ENCODE results near the gene GPR78.

The GPR78 gene

GRCh38 chr4:8548731-8549351 is 31.4 kb upstream of the GPR78 start:
- no peak overlapping the region for H3K4me3 ChIP-seq (ENCODE audit: low read length)
- no peak overlapping the region for H2AFZ ChIP-seq (ENCODE audit: low read depth, low read length)
- H3K79me2 ChIP-seq (ENCODE audit: low read length): no peaks in the 10 kb centered on the region
- no peaks in the 10 kb centered on the region for H3K9me3 ChIP-seq (ENCODE audit: insufficient read depth, low read length)
- no peaks in the 10 kb centered on the region for H4K20me1 ChIP-seq (ENCODE audit: insufficient read depth, low read length)
- H3K4me2 ChIP-seq (ENCODE audit: low read length): no peak overlapping the region
- TF ChIP-seq CTCF (IDR thresholded peaks at IDR 0.05; ENCODE audit: low read depth, low read length): no peak
- TF ChIP-seq EZH2phosphoT487 (IDR thresholded peaks at IDR 0.05; ENCODE audit: low read depth): no peak
- no peak overlapping the region for H3K9ac ChIP-seq (ENCODE audit: low read length)
- H3K36me3 ChIP-seq (replicated peaks; ENCODE audit: low read depth, low read length): no peaks in the 10 kb centered on the region
- H3K27ac ChIP-seq (ENCODE audit: low read length): no peak overlapping the region
- 0 out of 2 replicates have a peak, but pooled peaks cover 3% of the 10 kb centered on the region for H3K27me3 ChIP-seq (ENCODE audit: low read depth, low read length)
- peaks cover 4% of the 10 kb centered on the region; the same call in 1 of the 2 replicates for H3K4me1 ChIP-seq (ENCODE audit: low read length)

- Histone ChIP-seq H2AFZ (ENCODE audit: low read depth, low read length) (no peak overlapping the region), H3K27ac (ENCODE audit: low read length) (no peak overlapping the region), H3K4me3 (ENCODE audit: low read length) (no peak overlapping the region), H3K9me3 (ENCODE audit: insufficient read depth, low read length) (no peaks in the 10 kb centered on the region), H3K36me3 (replicated peaks; ENCODE audit: low read depth, low read length) (no peaks in the 10 kb centered on the region), H4K20me1 (ENCODE audit: insufficient read depth, low read length) (no peaks in the 10 kb centered on the region), H3K4me1 (ENCODE audit: low read length) (peaks cover 4% of the 10 kb centered on the region; the same call in 1 of the 2 replicates), H3K4me2 (ENCODE audit: low read length) (no peak overlapping the region), H3K27me3 (ENCODE audit: low read depth, low read length) (0 out of 2 replicates have a peak, but pooled peaks cover 3% of the 10 kb centered on the region), H3K79me2 (ENCODE audit: low read length) (no peaks in the 10 kb centered on the region), H3K9ac (ENCODE audit: low read length) (no peak overlapping the region)
- TF ChIP-seq EZH2phosphoT487 (IDR thresholded peaks at IDR 0.05; ENCODE audit: low read depth): no peak
- TF ChIP-seq CTCF (IDR thresholded peaks at IDR 0.05; ENCODE audit: low read depth, low read length): no peak
Observed at GRCh38 chr4:8549352-8549931, 30.8 kb upstream of the GPR78 start.

- Histone ChIP-seq H3K27ac (ENCODE audit: low read length) (no peak overlapping the region), H3K4me3 (ENCODE audit: low read length) (no peak overlapping the region), H2AFZ (ENCODE audit: low read depth, low read length) (no peak overlapping the region), H3K4me1 (ENCODE audit: low read length) (peaks cover 4% of the 10 kb centered on the region; the same call in 1 of the 2 replicates), H3K36me3 (replicated peaks; ENCODE audit: low read depth, low read length) (no peaks in the 10 kb centered on the region), H3K9me3 (ENCODE audit: insufficient read depth, low read length) (no peaks in the 10 kb centered on the region), H4K20me1 (ENCODE audit: insufficient read depth, low read length) (no peaks in the 10 kb centered on the region), H3K9ac (ENCODE audit: low read length) (no peak overlapping the region), H3K79me2 (ENCODE audit: low read length) (no peaks in the 10 kb centered on the region), H3K27me3 (ENCODE audit: low read depth, low read length) (0 out of 2 replicates have a peak, but pooled peaks cover 3% of the 10 kb centered on the region), H3K4me2 (ENCODE audit: low read length) (no peak overlapping the region)
- TF ChIP-seq EZH2phosphoT487 (IDR thresholded peaks at IDR 0.05; ENCODE audit: low read depth) (no peak), CTCF (IDR thresholded peaks at IDR 0.05; ENCODE audit: low read depth, low read length) (no peak)
Observed at GRCh38 chr4:8550691-8551090, 29.5 kb upstream of the GPR78 start.

- Histone ChIP-seq H3K9me3 (ENCODE audit: insufficient read depth, low read length) (no peaks in the 10 kb centered on the region), H2AFZ (ENCODE audit: low read depth, low read length) (no peak overlapping the region), H3K27me3 (ENCODE audit: low read depth, low read length) (0 out of 2 replicates have a peak, but pooled peaks cover 3% of the 10 kb centered on the region), H3K4me1 (ENCODE audit: low read length) (no peaks in the 10 kb centered on the region), H3K9ac (ENCODE audit: low read length) (no peak overlapping the region), H3K4me3 (ENCODE audit: low read length) (no peak overlapping the region), H3K36me3 (replicated peaks; ENCODE audit: low read depth, low read length) (no peaks in the 10 kb centered on the region), H3K4me2 (ENCODE audit: low read length) (no peak overlapping the region), H3K27ac (ENCODE audit: low read length) (no peak overlapping the region), H3K79me2 (ENCODE audit: low read length) (no peaks in the 10 kb centered on the region), H4K20me1 (ENCODE audit: insufficient read depth, low read length) (no peaks in the 10 kb centered on the region)
- TF ChIP-seq CTCF (IDR thresholded peaks at IDR 0.05; ENCODE audit: low read depth, low read length): no peak
Observed at GRCh38 chr4:8552024-8552423, 28.2 kb upstream of the GPR78 start.
